ENCODE data around the gene CARNS1. TPM values are rescaled to one million over a fixed set of nuclear protein-coding genes. Genes with fewer than 3 reads are reported as not detected.

Gene CARNS1
- total and polyA plus RNA-seq, 9 of the 15 experiments (the other 6 are each of a cell fraction or from before 2014, with no cell fraction given), result 0.01 to 0.18 (median 0.06) TPM; not detected in 3

- no TSS peak for BruUV-seq (replicated peaks)
- Histone ChIP-seq H3K27ac (ENCODE audit: extremely low read depth, low read depth, low read length) (no peak overlapping the region), H2AFZ (ENCODE audit: low read depth, low read length) (no peak overlapping the region), H3K79me2 (ENCODE audit: control insufficient read depth, insufficient read depth, low read length) (peaks cover 25% of the 10 kb centered on the region), H3K9me1 (ENCODE audit: control insufficient read depth, insufficient read depth, low read length) (peaks cover 6% of the 10 kb centered on the region), H3K27me3 (ENCODE audit: control insufficient read depth in 2 of 2, insufficient read depth in 2 of 2, low read length in 2 of 2) (no peaks in the 10 kb centered on the region), H3K4me3 (no peak overlapping the region), H3K9ac (ENCODE audit: insufficient read depth in 1 of 2, low read depth in 2 of 2, low read length in 2 of 2) (peak overlapping the region in 1 of 2 experiments; percentile 54; a peak in 1 of 4 replicates), H3K36me3 (ENCODE audit: control insufficient read depth, insufficient read depth, low read length) (peaks cover 77% of the 10 kb centered on the region; the same call in 2 of the 3 replicates), H4K20me1 (replicated peaks; ENCODE audit: control insufficient read depth, insufficient read depth, low read length) (no peaks in the 10 kb centered on the region), H3K4me2 (ENCODE audit: insufficient read depth, low read length) (no peak overlapping the region), H3K9me3 (replicated peaks; ENCODE audit: control insufficient read depth, insufficient read depth, low read depth, low read length) (no peaks in the 10 kb centered on the region), H3K4me1 (replicated peaks in 1 of 2; ENCODE audit: control insufficient read depth in 2 of 2, insufficient read depth in 2 of 2, low read length in 2 of 2) (peaks cover 23 to 69% of the 10 kb centered on the region in 2 experiments)
- WGBS (ENCODE audit: insufficient coverage, low coverage, missing lambda C conversion rate), result 96% methylated on average over 17 of the region's 22 CpGs
- intact Hi-C loops (cut with micrococcal nuclease), result no loop called here
- ATAC-seq (no peak), DNase-seq (ENCODE audit: extremely low read depth in 1 of 4, low spot score in 3 of 4) (no peak), FAIRE-seq (no peak)
- ChIA-PET POLR2A (interaction anchor here (0.6 to 1.1 kb wide), 2 partner anchors 9 to 44 kb away, joined by 3 read pairs; no protein-coding TSS in a partner anchor), CTCF (ENCODE audit: low intra/inter-chr PET ratio) (no interaction called here)
- in situ Hi-C loops (cut with MboI), result no loop called here
- TF ChIP-seq NBN (IDR thresholded peaks at IDR 0.05; ENCODE audit: low read depth) (no peak), ZNF23 (CRISPR knock-in tag; IDR thresholded peaks at IDR 0.05) (no peak), ARID4B (CRISPR knock-in tag; IDR thresholded peaks at IDR 0.05) (no peak), TBL1XR1 (IDR thresholded peaks at IDR 0.05; ENCODE audit: low read length in 2 of 2) (no peak), POLR2G (IDR thresholded peaks at IDR 0.05; ENCODE audit: low read depth, low read length) (peak; percentile 61; the same call in 1 of the 2 replicates)
These were observed 17.3 kb downstream of the CARNS1 start for GRCh38 chr11:67432655-67433349.

Data from K562 (cell line).